MM.1S (cell line): ENCODE measurements around the gene FAM13B.

Experiments used
- DNase-seq: peaks from one replicate; pipeline ENCODE4 v3.0.0-alpha.2; 2015
- H2AFZ ChIP-seq: fragments of 300-600 bp; sonication (generic); 2 replicates; pipeline ENCODE4 v1.6.0; 2016; ENCODE audit warnings: antibody characterized with exemption, low read length
- H3F3A ChIP-seq: fragments of 300-600 bp; sonication (generic); 2 replicates; pipeline ENCODE4 v1.6.1; 2016; ENCODE audit warnings: mild to moderate bottlenecking, antibody characterized with exemption, low read length, moderate library complexity, mixed read lengths; ENCODE audit not compliant: insufficient read depth
- H3K27ac ChIP-seq: fragments of 300-600 bp; sonication (generic); 2 replicates; pipeline ENCODE4 v1.5.1; 2016; ENCODE audit warnings: mild to moderate bottlenecking, low read length
- H3K27me3 ChIP-seq: fragments of 300-600 bp; sonication (generic); replicated peaks from 2 replicates; pipeline ENCODE4 v1.6.0; 2016; ENCODE audit warnings: low read length; ENCODE audit not compliant: insufficient read depth
- H3K36me3 ChIP-seq: fragments of 300-600 bp; sonication (generic); replicated peaks from 2 replicates; pipeline ENCODE4 v1.6.1; 2016; ENCODE audit warnings: mild to moderate bottlenecking, low read length, mixed read lengths; ENCODE audit not compliant: insufficient read depth
- H3K4me1 ChIP-seq: fragments of 300-600 bp; sonication (generic); 2 replicates; pipeline ENCODE4 v1.6.1; 2016; ENCODE audit warnings: low read length, mixed read lengths
- H3K4me2 ChIP-seq: fragments of 300-600 bp; sonication (generic); 2 replicates; pipeline ENCODE4 v1.6.0; 2016; ENCODE audit warnings: low read depth, low read length
- H3K4me3 ChIP-seq: fragments of 300-600 bp; sonication (generic); 2 replicates; pipeline ENCODE4 v1.5.1; 2016; ENCODE audit warnings: low read length, mixed read lengths
- H3K79me2 ChIP-seq: fragments of 300-600 bp; sonication (generic); 2 replicates; pipeline ENCODE4 v1.6.1; 2016; ENCODE audit warnings: mixed run types, low read length, mixed read lengths
- H3K9ac ChIP-seq: fragments of 300-600 bp; sonication (generic); 2 replicates; pipeline ENCODE4 v1.6.1; 2016; ENCODE audit warnings: low read length, mixed read lengths
- H3K9me2 ChIP-seq: fragments of 300-600 bp; sonication (generic); replicated peaks from 2 replicates; pipeline ENCODE4 v1.6.1; 2016; ENCODE audit warnings: mild to moderate bottlenecking, low read length, mixed read lengths; ENCODE audit not compliant: insufficient read depth
- H3K9me3 ChIP-seq: fragments of 300-600 bp; sonication (generic); replicated peaks from 2 replicates; pipeline ENCODE4 v1.6.1; 2016; ENCODE audit warnings: mild to moderate bottlenecking, low read length, mixed read lengths; ENCODE audit not compliant: insufficient read depth
- H4K20me1 ChIP-seq: fragments of 300-600 bp; sonication (generic); 2 replicates; pipeline ENCODE4 v1.6.1; 2016; ENCODE audit warnings: mild to moderate bottlenecking, low read length, moderate library complexity, mixed read lengths; ENCODE audit not compliant: insufficient read depth
- CTCF ChIP-seq: fragments of 300-600 bp; sonication (generic); IDR thresholded peaks from 2 replicates; pipeline ENCODE4 v1.5.1; 2016; ENCODE audit warnings: antibody characterized with exemption, low read length, mixed read lengths
- EZH2 ChIP-seq: fragments of 300-600 bp; sonication (generic); optimal IDR thresholded peaks from 2 replicates; pipeline ENCODE3; 2017; ENCODE audit warnings: low read depth, mild to moderate bottlenecking, antibody characterized with exemption, low read length, mixed read lengths
- EZH2phosphoT487 ChIP-seq: fragments of 300-600 bp; sonication (generic); IDR thresholded peaks from 2 replicates; pipeline ENCODE4 v1.6.1; 2018; ENCODE audit warnings: antibody characterized with exemption, low read length

The FAM13B gene

DNA sequence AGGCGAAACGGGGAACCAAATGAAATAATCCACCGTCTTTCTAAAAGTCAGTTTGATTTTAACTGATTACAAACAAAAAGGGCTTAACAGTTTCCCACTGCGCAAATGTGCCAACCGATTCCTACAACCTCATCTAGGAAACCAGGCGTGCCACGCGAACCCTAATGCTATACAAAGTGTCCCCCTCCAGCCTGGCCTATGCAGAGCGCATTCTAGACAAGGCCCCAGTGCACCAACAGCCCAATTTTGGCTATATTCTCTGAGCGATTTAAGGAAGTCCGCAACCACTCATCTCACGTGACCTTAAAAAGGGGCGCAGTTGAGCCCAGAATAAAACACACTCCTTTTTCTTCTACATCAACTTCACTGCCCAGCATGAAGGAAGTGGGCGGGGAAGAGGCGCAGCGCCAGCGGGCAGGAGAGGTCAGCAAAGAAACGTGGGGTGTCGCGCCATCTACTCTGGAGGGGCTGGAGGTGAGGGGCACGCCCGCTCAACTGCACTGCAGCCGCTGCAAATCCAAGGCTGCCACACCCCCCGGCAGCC lies 779 bp downstream of the FAM13B start:
- Histone ChIP-seq H3K9me2 (no peaks in the 10 kb centered on the region), H3K4me3 (peak overlapping the region; percentile 94), H3K79me2 (peaks cover 51% of the 10 kb centered on the region), H4K20me1 (peaks cover 17% of the 10 kb centered on the region; the same call in 1 of the 2 replicates), H3F3A (peaks cover 20% of the 10 kb centered on the region), H3K27ac (peak overlapping the region; percentile 98), H2AFZ (peak overlapping the region; percentile 98), H3K27me3 (no peaks in the 10 kb centered on the region), H3K4me2 (peak overlapping the region; percentile 75), H3K4me1 (peaks cover 11% of the 10 kb centered on the region), H3K36me3 (no peaks in the 10 kb centered on the region), H3K9me3 (no peaks in the 10 kb centered on the region), H3K9ac (peak overlapping the region; percentile 96)
- peak; percentile 88 for DNase-seq
- TF ChIP-seq CTCF (0 out of 2 replicates have a peak, but pooled peaks have one; percentile 14), EZH2phosphoT487 (no peak)

DNA sequence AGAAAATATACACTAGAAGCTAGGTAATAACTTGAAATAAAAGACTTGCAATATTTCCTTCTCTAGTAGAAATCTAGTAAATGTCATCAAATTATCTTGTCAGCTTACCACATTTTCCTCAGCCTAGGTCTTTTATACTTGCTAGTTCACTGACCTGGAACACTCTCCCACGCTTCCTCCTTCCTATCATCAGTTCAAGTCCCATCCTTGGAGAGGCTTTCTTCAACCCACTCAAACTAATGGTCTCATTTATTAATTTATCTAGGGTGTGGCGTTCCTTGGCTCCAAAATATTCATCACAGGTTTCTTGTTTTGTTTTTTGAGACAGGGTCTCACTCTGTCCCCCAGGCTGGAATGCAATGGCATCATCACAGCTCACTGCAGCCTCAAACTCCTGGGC lies 2.9 kb downstream of the FAM13B start:
- Histone ChIP-seq H2AFZ (no peak overlapping the region), H3K79me2 (peaks cover 72% of the 10 kb centered on the region), H3K9ac (no peak overlapping the region), H3K4me3 (no peak overlapping the region), H3K9me3 (no peaks in the 10 kb centered on the region), H4K20me1 (peaks cover 22% of the 10 kb centered on the region; the same call in 1 of the 2 replicates), H3K4me2 (peak overlapping the region; percentile 32; the same call in 1 of the 2 replicates), H3K27me3 (no peaks in the 10 kb centered on the region), H3K36me3 (no peaks in the 10 kb centered on the region), H3F3A (peaks cover 20% of the 10 kb centered on the region), H3K27ac (no peak overlapping the region), H3K9me2 (no peaks in the 10 kb centered on the region), H3K4me1 (peaks cover 11% of the 10 kb centered on the region)
- no peak for DNase-seq
- TF ChIP-seq EZH2: no peak
- no peak for TF ChIP-seq EZH2phosphoT487
- no peak for TF ChIP-seq CTCF

- no peaks in the 10 kb centered on the region for H3K36me3 ChIP-seq
- H3K9ac ChIP-seq: no peak overlapping the region
- TF ChIP-seq EZH2phosphoT487 (no peak), EZH2 (no peak), CTCF (no peak)
- peaks cover 22% of the 10 kb centered on the region; the same call in 1 of the 2 replicates for H4K20me1 ChIP-seq
- peaks cover 20% of the 10 kb centered on the region for H3F3A ChIP-seq
- H3K4me2 ChIP-seq: peak overlapping the region; percentile 32; the same call in 1 of the 2 replicates
- no peaks in the 10 kb centered on the region for H3K9me2 ChIP-seq
- H3K4me3 ChIP-seq: no peak overlapping the region
- no peak overlapping the region for H2AFZ ChIP-seq
- H3K27me3 ChIP-seq: no peaks in the 10 kb centered on the region
- DNase-seq: peak; percentile 31
- H3K79me2 ChIP-seq: peaks cover 76% of the 10 kb centered on the region
- no peaks in the 10 kb centered on the region for H3K9me3 ChIP-seq
- peaks cover 11% of the 10 kb centered on the region for H3K4me1 ChIP-seq
- H3K27ac ChIP-seq: no peak overlapping the region
Measured at GRCh38 chr5:138029501-138029900, 3.4 kb downstream of the FAM13B start.
